WTC11 (cell line): Measurements from ENCODE around the gene SNX17. TPM values are rescaled to one million over a fixed set of nuclear protein-coding genes. Genes with fewer than 3 reads are reported as not detected.

Source experiments
- ATAC-seq: fragments of 200-7000 bp; cut with Tn5 transposase; 2 replicates; pipeline ENCODE4 v1.10.0; 2021; ENCODE audit warnings: mild to moderate bottlenecking, moderate library complexity
- CTCF ChIA-PET: fragments of 300-600 bp; sonication (Branson Sonifier 250); formaldehyde crosslinking; loops from one replicate; lab custom pipeline; 2021; ENCODE audit warnings: antibody characterized with exemption; lab: Charles Lee
- POLR2A ChIA-PET: fragments of 350-600 bp; sonication (Branson Sonifier 250); formaldehyde crosslinking; loops from one replicate; lab custom pipeline; 2021; ENCODE audit warnings: antibody characterized with exemption; lab: Charles Lee
- DNase-seq: peaks from one replicate; pipeline ENCODE4 v3.0.0; 2021; ENCODE audit warnings: low spot score
- H3K27ac Mint-ChIP-seq: 2 replicates; pipeline ENCODE4 v1.8.0; 2021; ENCODE audit warnings: mixed read lengths
- H3K27me3 Mint-ChIP-seq: 2 replicates; pipeline ENCODE4 v1.8.0; 2021; ENCODE audit warnings: low read depth, mild to moderate bottlenecking, moderate library complexity, mixed read lengths
- H3K36me3 Mint-ChIP-seq: 2 replicates; pipeline ENCODE4 v1.8.0; 2021; ENCODE audit warnings: mixed read lengths
- H3K4me1 Mint-ChIP-seq: 2 replicates; pipeline ENCODE4 v1.8.0; 2022; ENCODE audit warnings: mixed read lengths
- H3K4me3 Mint-ChIP-seq: 2 replicates; pipeline ENCODE4 v1.8.0; 2021; ENCODE audit warnings: mild to moderate bottlenecking, moderate library complexity, mixed read lengths
- H3K9me3 Mint-ChIP-seq: 2 replicates; pipeline ENCODE4 v1.8.0; 2021; ENCODE audit warnings: mixed read lengths
- AFF4 ChIP-seq: sonication (generic); formaldehyde crosslinking; IDR thresholded peaks from 2 replicates; pipeline ENCODE4 v1.8.1; 2023; ENCODE audit warnings: mild to moderate bottlenecking, missing genetic modification reagents, borderline replicate concordance
- ATF1 ChIP-seq: sonication (generic); formaldehyde crosslinking; IDR thresholded peaks from 2 replicates; pipeline ENCODE4 v1.8.1; 2023; ENCODE audit warnings: mild to moderate bottlenecking, moderate library complexity, missing genetic modification reagents
- CBFB ChIP-seq: sonication (generic); formaldehyde crosslinking; IDR thresholded peaks from 2 replicates; pipeline ENCODE4 v1.8.1; 2022; ENCODE audit warnings: mild to moderate bottlenecking, low read depth, missing genetic modification reagents
- CREB1 ChIP-seq: sonication (generic); formaldehyde crosslinking; IDR thresholded peaks from 2 replicates; pipeline ENCODE4 v1.8.0; 2023; ENCODE audit warnings: mild to moderate bottlenecking, missing genetic modification reagents
- E2F5 ChIP-seq: sonication (generic); formaldehyde crosslinking; IDR thresholded peaks from 2 replicates; pipeline ENCODE4 v1.8.1; 2022; ENCODE audit warnings: mild to moderate bottlenecking, moderate library complexity, missing genetic modification reagents
- FOXP4 ChIP-seq: sonication (generic); formaldehyde crosslinking; IDR thresholded peaks from 2 replicates; pipeline ENCODE4 v1.8.0; 2022; ENCODE audit warnings: mild to moderate bottlenecking, missing genetic modification reagents
- HMGXB4 ChIP-seq: sonication (generic); formaldehyde crosslinking; IDR thresholded peaks from 2 replicates; pipeline ENCODE4 v1.8.1; 2023; ENCODE audit warnings: mild to moderate bottlenecking, moderate library complexity, missing genetic modification reagents
- IRF2 ChIP-seq: sonication (generic); formaldehyde crosslinking; IDR thresholded peaks from 2 replicates; pipeline ENCODE4 v1.8.0; 2022; ENCODE audit warnings: low read depth, missing genetic modification reagents, borderline replicate concordance
- JAZF1 ChIP-seq: fragments of 250-450 bp; sonication (Bioruptor Pico); IDR thresholded peaks from 2 replicates; pipeline ENCODE4 v1.9.0; 2021; ENCODE audit warnings: moderate library complexity, mild to moderate bottlenecking, inconsistent platforms
- MLX ChIP-seq: sonication (generic); formaldehyde crosslinking; IDR thresholded peaks from 2 replicates; pipeline ENCODE4 v1.8.1; 2023; ENCODE audit warnings: mild to moderate bottlenecking, missing genetic modification reagents, moderate library complexity
- SMAD3 ChIP-seq: sonication (generic); formaldehyde crosslinking; IDR thresholded peaks from 2 replicates; pipeline ENCODE4 v1.8.0; 2022; ENCODE audit warnings: missing genetic modification reagents, mild to moderate bottlenecking, borderline replicate concordance
- SOX15 ChIP-seq: fragments of 250-450 bp; sonication (Bioruptor Pico); IDR thresholded peaks from 2 replicates; pipeline ENCODE4 v1.9.0; 2021; ENCODE audit warnings: mild to moderate bottlenecking
- TCF7 ChIP-seq: sonication (generic); formaldehyde crosslinking; IDR thresholded peaks from 2 replicates; pipeline ENCODE4 v1.8.0; 2022; ENCODE audit warnings: mild to moderate bottlenecking, low read depth, missing genetic modification reagents, moderate library complexity
- TP53 ChIP-seq: sonication (generic); formaldehyde crosslinking; IDR thresholded peaks from 2 replicates; pipeline ENCODE4 v1.8.1; 2023; ENCODE audit warnings: mild to moderate bottlenecking, missing genetic modification reagents
- USF1 ChIP-seq: sonication (generic); formaldehyde crosslinking; IDR thresholded peaks from 2 replicates; pipeline ENCODE4 v1.8.0; 2022; ENCODE audit warnings: mild to moderate bottlenecking, missing genetic modification reagents
- ZNF219 ChIP-seq: sonication (generic); formaldehyde crosslinking; IDR thresholded peaks from 2 replicates; pipeline ENCODE4 v1.8.0; 2023; ENCODE audit warnings: missing genetic modification reagents, mild to moderate bottlenecking, borderline replicate concordance
- ZNF263 ChIP-seq: sonication (generic); formaldehyde crosslinking; IDR thresholded peaks from 2 replicates; pipeline ENCODE4 v1.8.1; 2022; ENCODE audit warnings: low read depth, mild to moderate bottlenecking, moderate library complexity, missing genetic modification reagents
- ZNF281 ChIP-seq: sonication (generic); formaldehyde crosslinking; IDR thresholded peaks from 2 replicates; pipeline ENCODE4 v1.8.0; 2023; ENCODE audit warnings: mild to moderate bottlenecking, missing genetic modification reagents
- ZNF317 ChIP-seq: sonication (generic); formaldehyde crosslinking; IDR thresholded peaks from 2 replicates; pipeline ENCODE4 v1.8.1; 2023; ENCODE audit warnings: low read depth, mild to moderate bottlenecking, moderate library complexity, missing genetic modification reagents, borderline replicate concordance
- ZNF396 ChIP-seq: fragments of 250-450 bp; sonication (Bioruptor Pico); IDR thresholded peaks from 2 replicates; pipeline ENCODE4 v1.8.0; 2021; ENCODE audit warnings: mild to moderate bottlenecking, moderate library complexity, borderline replicate concordance
- total RNA-seq: library from RNA; stranded (reverse); gene quantifications from 3 replicates; pipeline ENCODE4 v1.2.3, GENCODE V29; 2021

The SNX17 gene
- total RNA-seq, 1 experiment from 2014 or later, result 74.7 TPM

- ATAC-seq, result no peak
- Mint-ChIP-seq H3K27me3 (no peaks in the 10 kb centered on the region), H3K4me3 (no peak overlapping the region), H3K4me1 (no peaks in the 10 kb centered on the region), H3K9me3 (no peaks in the 10 kb centered on the region), H3K27ac (no peak overlapping the region; the same call in 1 of the 2 replicates), H3K36me3 (peaks cover 19% of the 10 kb centered on the region)
- DNase-seq, result no peak
- TF ChIP-seq ZNF281 (CRISPR knock-in tag) (no peak), TCF7 (CRISPR knock-in tag) (no peak), E2F5 (CRISPR knock-in tag) (no peak), ZNF263 (CRISPR knock-in tag) (no peak), FOXP4 (CRISPR knock-in tag) (no peak), TP53 (CRISPR knock-in tag) (no peak), USF1 (no peak), ZNF317 (CRISPR knock-in tag) (no peak), ATF1 (CRISPR knock-in tag) (no peak)
- CTCF ChIA-PET, result no interaction called here
- POLR2A ChIA-PET, result interaction anchor here (0.6 kb wide), 1 partner anchor 73 kb away, joined by 11 read pairs; no protein-coding TSS in a partner anchor
These were observed 20.6 kb downstream of the SNX17 start for GRCh38 chr2:27390822-27391679.

GRCh38 chr2:27393225-27393624 lies 22.8 kb downstream of the SNX17 start:
- ChIA-PET CTCF (no interaction called here), POLR2A (no interaction called here)
- Mint-ChIP-seq H3K27me3 (no peaks in the 10 kb centered on the region), H3K4me1 (no peaks in the 10 kb centered on the region), H3K27ac (no peak overlapping the region), H3K9me3 (no peaks in the 10 kb centered on the region), H3K4me3 (no peak overlapping the region), H3K36me3 (peaks cover 14% of the 10 kb centered on the region)
- ATAC-seq (no peak), DNase-seq (no peak)
- no peak for TF ChIP-seq CREB1 (CRISPR knock-in tag)
- TF ChIP-seq CBFB, result no peak
- TF ChIP-seq SOX15 (CRISPR knock-in tag), result no peak
- TF ChIP-seq ZNF219 (CRISPR knock-in tag), result no peak
- no peak for TF ChIP-seq E2F5 (CRISPR knock-in tag)
- TF ChIP-seq SMAD3 (CRISPR knock-in tag), result no peak
- TF ChIP-seq MLX (CRISPR knock-in tag), result no peak
- TF ChIP-seq HMGXB4 (CRISPR knock-in tag), result no peak
- TF ChIP-seq IRF2 (CRISPR knock-in tag), result no peak
- no peak for TF ChIP-seq JAZF1 (CRISPR knock-in tag)
- no peak for TF ChIP-seq AFF4
- TF ChIP-seq ZNF396 (CRISPR knock-in tag), result no peak
